Activated B cell treated with CpG ODN at 0.5 μM for 24 hours (primary cell): Measurements from ENCODE around the gene FAM124B. TPM values are rescaled to one million over a fixed set of nuclear protein-coding genes. Genes with fewer than 3 reads are reported as not detected.
A peak's percentile ranks its signal among the peaks of the same experiment; 100 is the strongest.
"Not testable (repeated sequence)": the region's sequence is repeated elsewhere in the genome, so short reads cannot be mapped to it uniquely, and the experiment has no call there.

Experiments
- ATAC-seq: fragments of 200-7000 bp; cut with Tn5 transposase; one replicate; pipeline ENCODE4 v1.10.0; 2021; ENCODE audit warnings: low read depth, mild to moderate bottlenecking, moderate library complexity
- CTCF ChIA-PET: fragments of 350-600 bp; sonication (Branson Sonifier 250); formaldehyde crosslinking; loops from one replicate; lab custom pipeline; 2021; ENCODE audit warnings: antibody characterized with exemption; lab: Charles Lee
- POLR2A ChIA-PET: fragments of 350-600 bp; sonication (Branson Sonifier 250); formaldehyde crosslinking; loops from one replicate; lab custom pipeline; 2021; ENCODE audit warnings: antibody characterized with exemption; lab: Charles Lee
- DNase-seq: peaks from one replicate; pipeline ENCODE4 v3.0.0; 2022
- H3K27ac Mint-ChIP-seq: one replicate; pipeline ENCODE4 v1.8.0; 2020; ENCODE audit warnings: mixed read lengths
- H3K27me3 Mint-ChIP-seq: one replicate; pipeline ENCODE4 v1.8.0; 2021; ENCODE audit warnings: mixed read lengths
- H3K36me3 Mint-ChIP-seq: one replicate; pipeline ENCODE4 v1.8.0; 2021; ENCODE audit warnings: low read depth, mixed read lengths
- H3K4me1 Mint-ChIP-seq: one replicate; pipeline ENCODE4 v1.8.0; 2021; ENCODE audit warnings: mixed read lengths
- H3K4me3 Mint-ChIP-seq: one replicate; pipeline ENCODE4 v1.8.0; 2020; ENCODE audit warnings: mild to moderate bottlenecking, mixed read lengths
- H3K9me3 Mint-ChIP-seq: one replicate; pipeline ENCODE4 v1.8.0; 2020; ENCODE audit warnings: mixed read lengths
- intact Hi-C: fragments of 100-400 bp; cut with micrococcal nuclease; formaldehyde crosslinking; loops from one replicate; pipeline ENCODE4 v1.15.1; 2024
- total RNA-seq: library from RNA; stranded (reverse); gene quantifications from 2 replicates; pipeline ENCODE4 v1.2.3, GENCODE V29; 2022
- TF ChIP-seq, protein P1 (sequence below): fragments of 200-600 bp; IDR thresholded peaks from one replicate; pipeline ENCODE4 v1.8.0; 2022; ENCODE audit warnings: antibody characterized with exemption, mild to moderate bottlenecking

FAM124B gene
- total RNA-seq, 1 donor from 2014 or later, result not detected

DNA sequence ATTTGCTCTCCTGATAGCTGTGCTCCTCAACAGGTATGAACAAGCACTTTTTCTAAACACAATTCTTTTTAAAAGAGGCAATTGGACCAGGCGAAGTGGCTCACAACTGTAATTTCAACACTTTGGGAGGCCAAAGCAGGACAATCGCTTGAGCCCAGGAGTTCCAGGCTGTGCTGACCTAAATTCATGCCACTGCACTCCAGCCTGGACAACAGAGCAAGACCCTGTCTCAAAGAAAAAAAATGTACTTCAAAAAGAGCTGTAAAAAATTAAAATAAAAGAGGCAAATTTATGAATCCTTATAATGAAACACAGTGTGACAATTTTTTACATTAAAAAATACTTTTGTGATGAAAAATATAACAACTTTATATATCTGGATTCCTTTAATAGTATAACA, 1.8 kb upstream of the FAM124B start:
- peaks cover 5% of the 10 kb centered on the region for H3K27me3 Mint-ChIP-seq
- DNase-seq, result no peak
- CTCF ChIA-PET, result no interaction called here
- TF ChIP-seq, protein P1, sequence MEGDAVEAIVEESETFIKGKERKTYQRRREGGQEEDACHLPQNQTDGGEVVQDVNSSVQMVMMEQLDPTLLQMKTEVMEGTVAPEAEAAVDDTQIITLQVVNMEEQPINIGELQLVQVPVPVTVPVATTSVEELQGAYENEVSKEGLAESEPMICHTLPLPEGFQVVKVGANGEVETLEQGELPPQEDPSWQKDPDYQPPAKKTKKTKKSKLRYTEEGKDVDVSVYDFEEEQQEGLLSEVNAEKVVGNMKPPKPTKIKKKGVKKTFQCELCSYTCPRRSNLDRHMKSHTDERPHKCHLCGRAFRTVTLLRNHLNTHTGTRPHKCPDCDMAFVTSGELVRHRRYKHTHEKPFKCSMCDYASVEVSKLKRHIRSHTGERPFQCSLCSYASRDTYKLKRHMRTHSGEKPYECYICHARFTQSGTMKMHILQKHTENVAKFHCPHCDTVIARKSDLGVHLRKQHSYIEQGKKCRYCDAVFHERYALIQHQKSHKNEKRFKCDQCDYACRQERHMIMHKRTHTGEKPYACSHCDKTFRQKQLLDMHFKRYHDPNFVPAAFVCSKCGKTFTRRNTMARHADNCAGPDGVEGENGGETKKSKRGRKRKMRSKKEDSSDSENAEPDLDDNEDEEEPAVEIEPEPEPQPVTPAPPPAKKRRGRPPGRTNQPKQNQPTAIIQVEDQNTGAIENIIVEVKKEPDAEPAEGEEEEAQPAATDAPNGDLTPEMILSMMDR, result no peak
- no peaks in the 10 kb centered on the region for H3K9me3 Mint-ChIP-seq
- H3K4me3 Mint-ChIP-seq, result no peak overlapping the region
- POLR2A ChIA-PET, result no interaction called here
- H3K36me3 Mint-ChIP-seq, result no peaks in the 10 kb centered on the region
- H3K4me1 Mint-ChIP-seq, result peaks cover 14% of the 10 kb centered on the region
- H3K27ac Mint-ChIP-seq, result no peak overlapping the region
- no peak for ATAC-seq
- intact Hi-C loops, result no loop called here

DNA sequence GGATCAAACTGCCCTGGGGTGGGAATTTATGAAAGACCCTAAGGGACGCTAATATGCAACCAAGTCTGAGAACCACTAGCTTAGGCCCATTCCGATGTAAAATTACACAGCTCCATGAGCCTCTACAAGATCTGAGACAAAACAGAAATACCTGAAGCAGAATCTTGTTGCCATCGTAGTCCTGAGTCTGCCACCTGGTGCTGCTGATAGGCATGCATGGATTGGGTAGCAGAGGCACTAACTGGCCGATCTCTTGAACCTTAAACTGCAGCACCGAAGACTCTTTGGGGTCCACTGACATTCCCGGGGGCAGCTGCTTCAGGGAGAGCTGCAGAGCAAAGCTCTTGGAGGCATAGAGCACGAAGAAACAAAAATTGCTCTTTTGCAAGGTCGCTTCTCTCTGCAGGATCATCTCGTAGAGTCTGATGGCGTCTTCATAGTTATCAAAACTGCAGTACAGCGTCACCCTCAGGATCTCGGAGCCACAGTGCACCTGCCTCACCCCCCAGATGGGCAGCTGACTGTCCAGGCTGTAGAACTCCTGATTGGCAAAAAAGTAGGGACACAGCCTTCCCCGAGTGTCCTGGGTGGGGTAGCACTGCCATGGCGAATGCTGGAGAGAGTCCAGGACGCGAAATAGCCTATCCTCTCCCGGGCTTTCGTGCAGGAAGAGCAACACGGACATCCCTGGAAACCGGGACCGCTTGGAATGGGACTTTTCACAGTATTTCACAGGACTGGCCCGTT, 848 bp downstream of the FAM124B start:
- ATAC-seq, result no peak
- peaks cover 6% of the 10 kb centered on the region for H3K9me3 Mint-ChIP-seq
- no peaks in the 10 kb centered on the region for H3K27me3 Mint-ChIP-seq
- TF ChIP-seq, protein P1, result no peak
- POLR2A ChIA-PET, result no interaction called here
- intact Hi-C loops, result no loop called here
- peaks cover 14% of the 10 kb centered on the region for H3K4me1 Mint-ChIP-seq
- H3K36me3 Mint-ChIP-seq, result no peaks in the 10 kb centered on the region
- CTCF ChIA-PET, result interaction anchor here (1.9 kb wide), 1 partner anchor 31 kb away, joined by 8 read pairs; no protein-coding TSS in a partner anchor
- peak overlapping the region; percentile 68 for H3K4me3 Mint-ChIP-seq
- DNase-seq, result no peak
- H3K27ac Mint-ChIP-seq, result no peak overlapping the region

DNA sequence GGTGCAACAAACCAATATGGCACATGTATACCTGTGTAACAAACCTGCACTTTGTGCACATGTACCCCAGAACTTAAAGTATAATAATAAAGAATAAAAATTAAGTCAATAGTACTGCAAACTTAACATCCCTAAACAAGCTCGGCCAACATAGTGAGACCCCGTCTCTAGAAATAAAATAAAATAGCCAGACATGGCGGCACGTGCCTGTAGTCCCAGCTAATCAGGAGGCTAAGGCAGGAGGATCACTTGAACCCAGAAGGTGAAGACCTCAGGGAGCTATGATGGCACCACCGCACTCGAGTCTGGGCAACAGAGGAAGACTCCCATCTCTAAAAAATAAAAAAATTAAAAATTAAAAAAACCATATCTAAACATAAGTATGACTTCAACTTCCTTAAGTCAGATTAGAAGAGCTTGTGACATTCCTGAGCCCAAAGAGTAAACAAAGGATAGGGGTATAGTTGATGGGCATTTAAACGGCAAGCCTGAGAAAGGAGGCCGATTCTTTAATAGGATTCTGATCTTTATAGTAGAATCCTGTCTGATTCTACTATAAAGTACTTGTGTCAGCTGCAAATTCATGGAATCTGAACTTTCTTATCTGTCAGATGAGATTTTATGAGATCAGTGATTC, 1.6 kb downstream of the FAM124B start:
- H3K36me3 Mint-ChIP-seq, result no peaks in the 10 kb centered on the region
- ChIA-PET POLR2A (no interaction called here), CTCF (interaction anchor here (1.9 kb wide), 1 partner anchor 30 kb away, joined by 8 read pairs; no protein-coding TSS in a partner anchor)
- peaks cover 14% of the 10 kb centered on the region for H3K4me1 Mint-ChIP-seq
- TF ChIP-seq, protein P1, result no peak
- DNase-seq (no peak), ATAC-seq (no peak)
- H3K4me3 Mint-ChIP-seq, result no peak overlapping the region
- no peak overlapping the region for H3K27ac Mint-ChIP-seq
- intact Hi-C loops, result no loop called here
- H3K27me3 Mint-ChIP-seq, result no peaks in the 10 kb centered on the region
- peaks cover 6% of the 10 kb centered on the region for H3K9me3 Mint-ChIP-seq

DNA sequence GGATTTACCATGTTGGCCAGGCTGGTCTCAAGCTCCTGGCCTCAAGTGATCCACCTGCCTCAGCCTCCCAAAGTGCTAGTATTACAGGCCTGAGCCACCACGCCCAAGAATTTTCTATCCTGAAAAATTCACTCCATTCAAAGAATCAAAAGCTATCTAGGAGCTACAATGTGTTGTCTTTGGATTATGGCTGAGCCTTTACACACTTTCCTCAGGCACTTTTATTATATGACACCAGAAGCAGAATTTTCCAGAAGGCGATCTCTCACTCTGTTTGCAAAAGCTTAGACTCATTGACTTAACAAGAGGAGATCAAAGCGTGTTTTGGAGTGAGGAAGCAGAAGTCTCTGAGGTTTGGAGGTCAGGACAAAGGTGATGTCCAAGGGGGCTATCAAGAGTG, 3.6 kb downstream of the FAM124B start:
- Mint-ChIP-seq H3K27ac (no peak overlapping the region), H3K9me3 (peaks cover 6% of the 10 kb centered on the region), H3K4me3 (no peak overlapping the region), H3K27me3 (no peaks in the 10 kb centered on the region), H3K36me3 (no peaks in the 10 kb centered on the region), H3K4me1 (peaks cover 14% of the 10 kb centered on the region)
- ChIA-PET CTCF (no interaction called here), POLR2A (no interaction called here)
- DNase-seq (no peak), ATAC-seq (no peak)
- TF ChIP-seq, protein P1, result no peak
- intact Hi-C loops, result no loop called here

DNA sequence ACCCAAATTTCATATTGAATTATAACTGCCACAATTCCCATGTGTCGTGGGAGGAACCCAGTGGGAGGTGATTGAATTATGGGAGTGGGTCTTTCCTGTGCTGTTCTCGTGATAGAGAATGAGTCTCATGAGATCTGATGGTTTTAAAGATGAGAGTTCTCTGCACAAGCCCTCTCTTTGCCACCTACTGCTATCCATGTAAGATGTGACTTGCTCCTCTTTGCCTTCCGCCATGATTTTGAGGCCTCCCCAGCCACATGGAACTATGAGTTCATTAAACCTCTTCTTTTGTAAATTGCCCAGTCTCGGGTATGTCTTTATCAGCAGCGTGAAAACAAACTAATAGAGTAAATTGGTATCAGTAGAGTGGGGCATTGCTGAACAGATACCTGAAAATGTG, 4.8 kb downstream of the FAM124B start:
- CTCF ChIA-PET, ATAC-seq, H3K9me3 Mint-ChIP-seq, H3K27me3 Mint-ChIP-seq, H3K4me3 Mint-ChIP-seq, DNase-seq, H3K27ac Mint-ChIP-seq, intact Hi-C loops, H3K36me3 Mint-ChIP-seq, POLR2A ChIA-PET: not testable (repeated sequence)
- H3K4me1 Mint-ChIP-seq, result peaks cover 12% of the 10 kb centered on the region
